Measurements from ENCODE around the gene TCTN2. TPM values are rescaled to one million over a fixed set of nuclear protein-coding genes. Genes with fewer than 3 reads are reported as not detected.

TCTN2 gene
- total and polyA plus RNA-seq, 9 of the 15 experiments (the other 6 are each of a cell fraction or from before 2014, with no cell fraction given): 0.58 to 5.5 (median 3.6) TPM

- Histone ChIP-seq H4K20me1 (replicated peaks; ENCODE audit: control insufficient read depth, insufficient read depth, low read length) (no peaks in the 10 kb centered on the region), H2AFZ (ENCODE audit: low read depth, low read length) (no peak overlapping the region), H3K4me3 (no peak overlapping the region), H3K9me3 (replicated peaks; ENCODE audit: control insufficient read depth, insufficient read depth, low read depth, low read length) (no peaks in the 10 kb centered on the region), H3K4me2 (ENCODE audit: insufficient read depth, low read length) (no peak overlapping the region), H3K36me3 (ENCODE audit: control insufficient read depth, insufficient read depth, low read length) (peaks cover 73% of the 10 kb centered on the region), H3K27ac (ENCODE audit: extremely low read depth, low read depth, low read length) (no peak overlapping the region), H3K9ac (ENCODE audit: insufficient read depth in 1 of 2, low read depth in 2 of 2, low read length in 2 of 2) (no peak overlapping the region), H3K27me3 (ENCODE audit: control insufficient read depth in 2 of 2, insufficient read depth in 2 of 2, low read length in 2 of 2) (no peaks in the 10 kb centered on the region), H3K4me1 (replicated peaks in 1 of 2; ENCODE audit: control insufficient read depth in 2 of 2, insufficient read depth in 2 of 2, low read length in 2 of 2) (no peaks in the 10 kb centered on the region), H3K79me2 (ENCODE audit: control insufficient read depth, insufficient read depth, low read length) (no peaks in the 10 kb centered on the region), H3K9me1 (ENCODE audit: control insufficient read depth, insufficient read depth, low read length) (no peaks in the 10 kb centered on the region)
- no peak for ATAC-seq
- ChIA-PET POLR2A (no interaction called here), CTCF (ENCODE audit: low intra/inter-chr PET ratio) (no interaction called here)
- FAIRE-seq: no peak
- TF ChIP-seq ZNF668 (CRISPR knock-in tag; IDR thresholded peaks at IDR 0.05) (no peak), ZNF644 (tag; IDR thresholded peaks at IDR 0.05; ENCODE audit: low read depth) (no peak), E4F1 (CRISPR knock-in tag; IDR thresholded peaks at IDR 0.05; ENCODE audit: borderline replicate concordance) (no peak), ZNF764 (CRISPR knock-in tag; IDR thresholded peaks at IDR 0.05; ENCODE audit: low read depth) (no peak), FIP1L1 (IDR thresholded peaks at IDR 0.05; ENCODE audit: low read depth, low read length, poor library complexity, severe bottlenecking) (no peak), ZNF398 (CRISPR knock-in tag; IDR thresholded peaks at IDR 0.05) (no peak), NFE2L1 (tag; IDR thresholded peaks at IDR 0.05; ENCODE audit: borderline replicate concordance, low read depth) (no peak), MTF1 (CRISPR knock-in tag; IDR thresholded peaks at IDR 0.05; ENCODE audit: borderline replicate concordance) (no peak), THRA (IDR thresholded peaks at IDR 0.05) (no peak), RFX7 (CRISPR knock-in tag; IDR thresholded peaks at IDR 0.05) (no peak), BHLHE40 (IDR thresholded peaks at IDR 0.05; ENCODE audit: low read length) (no peak), ETV6 (IDR thresholded peaks at IDR 0.05; ENCODE audit: borderline replicate concordance in 1 of 2, low read depth in 2 of 2, low read length in 1 of 2) (no peak), ETV6 (CRISPR knock-in tag; IDR thresholded peaks at IDR 0.05; ENCODE audit: borderline replicate concordance) (no peak), POLR3G (IDR thresholded peaks at IDR 0.05; ENCODE audit: extremely low read depth, insufficient read length, insufficient replicate concordance) (no peak), COPS2 (conservative IDR thresholded peaks at IDR 0.05) (no peak)
- no peak for DNase-seq (ENCODE audit: extremely low read depth in 1 of 4, low spot score in 3 of 4)
- BruUV-seq (replicated peaks): no TSS peak
- WGBS (ENCODE audit: insufficient coverage, low coverage, missing lambda C conversion rate): 96% methylated on average over 12 of the region's 12 CpGs
- in situ Hi-C loops (cut with MboI): no loop called here
- intact Hi-C loops (cut with micrococcal nuclease): no loop called here
These were observed 83.3 kb downstream of the TCTN2 start for GRCh38 chr12:123754041-123754772.

Measured in K562 (cell line).